Hematopoietic multipotent progenitor cell treated with erythropoietin and hydrocortisone succinate and interleukin-3 and kit ligand, for 15 days (in vitro differentiated cells): ENCODE data around the gene ENGASE.

Experiments used
- DNase-seq: peaks from one replicate; pipeline ENCODE4 v3.0.0-alpha.2; 2015; ENCODE audit warnings: low spot score

The ENGASE gene

DNA sequence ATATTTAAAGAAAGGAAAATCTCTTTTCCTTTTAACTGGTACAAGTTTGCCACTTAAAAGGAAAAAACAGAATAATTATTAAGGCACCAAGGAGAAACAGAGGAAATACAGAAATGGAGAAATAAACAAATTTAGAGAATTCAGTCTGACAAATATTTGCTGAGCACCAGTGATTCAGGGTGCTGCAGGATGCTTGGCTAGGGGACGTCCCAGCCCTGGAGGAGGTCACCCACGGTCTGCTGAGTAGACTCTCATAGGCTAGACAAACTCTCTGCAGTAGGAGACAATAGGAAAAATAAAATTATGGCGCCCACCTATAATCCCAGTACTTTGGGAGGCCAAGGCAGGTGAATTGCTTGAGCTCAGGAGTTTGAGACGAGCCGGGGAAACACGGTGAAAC lies 34.7 kb upstream of the ENGASE start:
- DNase-seq = no peak

DNA sequence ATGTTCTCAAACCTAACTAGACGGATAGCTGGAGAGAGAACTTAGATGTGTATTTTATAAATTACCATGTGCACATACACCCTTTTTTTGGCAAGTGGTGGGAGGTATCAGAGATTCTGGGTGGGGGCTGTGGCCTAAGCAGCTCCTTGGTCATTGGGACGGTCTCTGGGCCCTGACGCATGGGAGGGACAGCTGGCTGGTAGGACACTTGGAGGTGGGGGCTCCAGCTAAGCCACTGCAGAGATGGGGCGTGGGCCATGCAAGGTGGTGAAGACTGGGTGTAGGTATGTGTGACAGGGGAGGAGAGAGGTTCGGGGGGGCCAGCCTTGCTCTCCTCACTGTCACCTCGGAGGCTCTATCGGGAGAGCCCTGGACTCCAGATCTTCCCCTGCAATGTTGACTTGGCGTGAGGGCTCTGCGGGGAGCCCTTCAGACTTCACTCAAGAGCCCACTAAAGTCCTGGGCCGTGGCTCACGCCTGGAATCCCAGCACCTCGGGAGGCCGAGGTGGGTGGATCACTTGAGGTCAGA lies 33.5 kb upstream of the ENGASE start:
- DNase-seq = no peak

DNA sequence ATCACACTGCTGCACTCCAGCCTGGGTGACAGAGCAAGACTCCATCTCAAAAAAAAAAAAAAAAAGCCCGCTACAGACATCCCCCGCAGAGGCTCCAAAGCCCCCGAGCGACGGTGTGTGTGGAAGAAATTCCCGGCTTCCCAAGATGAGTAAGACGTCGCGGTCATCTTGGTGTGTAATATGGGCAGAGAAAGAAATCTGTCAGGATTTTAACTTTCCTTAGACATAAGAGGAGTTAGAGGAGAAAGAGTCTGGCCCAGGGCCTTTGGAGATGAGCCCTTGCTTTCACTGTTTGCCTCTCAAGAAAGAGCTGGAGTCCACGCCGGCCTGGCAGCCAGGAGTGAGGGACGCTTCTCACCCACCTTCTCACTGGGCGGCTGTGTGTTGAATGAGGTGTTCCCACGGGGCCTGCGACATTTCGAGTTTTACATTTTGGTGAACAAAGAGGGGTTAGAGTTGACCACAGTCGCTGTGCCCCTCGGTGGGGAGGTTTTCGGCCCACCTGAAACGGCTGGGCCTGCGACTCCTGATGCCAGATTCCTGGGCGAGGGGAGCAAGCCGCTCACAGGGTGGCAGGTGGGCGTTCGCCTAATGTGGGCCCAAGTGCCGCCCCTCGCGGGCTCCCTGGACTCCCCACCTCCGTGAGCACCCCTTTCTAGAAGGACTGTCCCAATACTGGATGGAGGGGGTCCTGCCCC lies 32.8 kb upstream of the ENGASE start:
- no peak for DNase-seq

DNA sequence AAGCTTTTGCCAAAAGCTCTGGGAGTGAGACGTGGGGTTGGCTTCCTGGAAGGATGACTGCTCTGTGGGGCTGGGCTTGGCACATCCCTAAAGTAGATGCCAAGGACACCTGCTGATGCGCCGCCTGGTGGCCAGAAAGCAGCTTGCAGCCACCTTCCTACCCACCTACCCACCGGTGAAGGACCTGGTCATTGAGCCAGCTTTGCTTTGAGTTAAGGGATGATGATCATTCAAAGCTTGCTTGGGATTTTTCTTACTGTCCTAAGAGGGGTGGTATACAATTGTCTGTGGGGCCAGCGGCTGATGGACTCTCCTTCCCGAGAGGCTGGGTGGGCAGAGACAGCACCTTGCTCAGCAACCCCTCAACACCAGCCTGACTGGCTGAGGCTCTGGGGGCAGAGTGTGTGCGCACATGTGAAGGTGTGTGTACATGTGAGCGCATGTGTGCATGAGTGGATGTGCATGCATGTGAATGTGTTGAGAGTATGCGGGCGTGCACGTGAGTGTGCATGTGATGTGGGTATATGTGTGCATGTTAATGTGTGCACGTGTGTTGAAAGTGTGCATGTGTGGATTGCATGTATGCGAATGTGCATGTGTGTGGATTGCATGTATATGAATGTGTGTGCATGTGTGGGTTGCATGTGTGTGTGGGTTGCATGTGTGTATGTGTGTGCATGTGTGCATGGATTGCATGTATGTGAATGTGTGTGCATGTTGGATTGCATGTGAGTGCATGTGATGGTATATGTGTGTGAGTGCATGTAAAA lies 32.0 kb upstream of the ENGASE start:
- peak; percentile 54 for DNase-seq

DNA sequence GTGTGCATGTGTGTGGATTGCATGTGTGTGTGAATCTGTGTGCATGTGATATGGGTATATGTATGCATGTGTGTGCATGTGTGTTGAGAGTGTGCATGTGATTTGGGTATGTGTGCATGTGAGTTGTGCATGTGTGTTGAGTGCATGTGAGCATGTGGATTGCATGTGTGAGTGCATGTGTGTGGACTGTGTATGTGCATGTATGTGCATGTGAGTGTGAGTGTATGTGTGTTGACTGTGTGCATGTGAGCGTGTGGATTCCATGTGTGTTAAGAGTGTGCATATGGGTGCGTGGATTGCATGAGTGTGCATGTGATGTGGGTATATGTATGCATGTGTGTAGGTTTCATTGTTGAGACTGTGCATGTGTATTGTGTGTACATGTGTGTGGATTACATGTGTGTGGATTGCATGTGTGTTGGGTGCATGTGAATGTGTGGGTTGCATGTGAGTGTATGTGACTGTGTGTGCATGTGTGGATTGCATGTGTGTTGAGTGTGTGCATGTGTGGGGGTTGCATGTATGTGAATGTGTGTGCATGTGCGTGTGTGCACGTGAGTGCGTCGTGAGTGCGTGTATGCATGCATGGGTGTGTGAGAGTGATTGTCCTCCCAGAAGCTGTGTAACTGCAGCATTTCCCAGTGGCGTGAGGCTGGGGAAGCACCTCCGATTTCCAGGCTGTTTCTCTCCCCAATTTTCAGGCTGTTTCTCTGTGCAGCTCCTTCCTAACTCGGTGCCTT lies 31.3 kb upstream of the ENGASE start:
- DNase-seq = no peak

DNA sequence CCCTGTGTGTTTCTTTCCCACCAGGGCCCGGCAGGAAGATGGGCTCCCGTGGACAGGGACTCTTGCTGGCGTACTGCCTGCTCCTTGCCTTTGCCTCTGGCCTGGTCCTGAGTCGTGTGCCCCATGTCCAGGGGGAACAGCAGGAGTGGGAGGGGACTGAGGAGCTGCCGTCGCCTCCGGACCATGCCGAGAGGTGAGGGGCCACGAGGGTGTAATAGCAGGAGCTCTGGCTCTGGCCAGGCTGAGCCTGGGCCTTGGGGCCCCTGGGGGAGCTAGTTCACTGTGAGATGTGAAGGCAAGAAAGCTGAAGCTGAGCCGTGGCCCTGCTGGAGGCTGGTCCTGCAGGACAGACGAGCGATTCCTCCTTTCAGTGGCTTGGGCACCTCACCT lies 30.7 kb upstream of the ENGASE start:
- DNase-seq = no peak

DNA sequence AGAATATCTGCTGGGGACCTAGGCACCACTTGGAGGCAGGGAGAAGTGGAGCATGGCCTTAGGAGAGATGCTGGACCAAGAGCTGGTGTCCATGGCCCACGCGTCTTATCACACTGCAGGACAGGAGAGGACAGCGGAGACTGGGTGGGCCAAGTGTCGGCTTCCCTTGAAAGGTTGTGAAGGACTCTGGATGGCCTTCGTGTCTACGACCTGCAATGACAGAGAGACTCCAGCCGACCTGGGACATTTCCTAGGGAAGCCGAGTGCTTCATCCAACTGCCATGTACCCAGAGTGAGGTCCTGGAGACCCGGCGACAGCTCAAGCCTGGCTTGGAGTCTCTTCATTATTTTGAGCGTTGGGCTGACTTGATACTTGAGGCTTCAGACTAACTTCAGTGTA lies 30.2 kb upstream of the ENGASE start:
- DNase-seq = no peak

DNA sequence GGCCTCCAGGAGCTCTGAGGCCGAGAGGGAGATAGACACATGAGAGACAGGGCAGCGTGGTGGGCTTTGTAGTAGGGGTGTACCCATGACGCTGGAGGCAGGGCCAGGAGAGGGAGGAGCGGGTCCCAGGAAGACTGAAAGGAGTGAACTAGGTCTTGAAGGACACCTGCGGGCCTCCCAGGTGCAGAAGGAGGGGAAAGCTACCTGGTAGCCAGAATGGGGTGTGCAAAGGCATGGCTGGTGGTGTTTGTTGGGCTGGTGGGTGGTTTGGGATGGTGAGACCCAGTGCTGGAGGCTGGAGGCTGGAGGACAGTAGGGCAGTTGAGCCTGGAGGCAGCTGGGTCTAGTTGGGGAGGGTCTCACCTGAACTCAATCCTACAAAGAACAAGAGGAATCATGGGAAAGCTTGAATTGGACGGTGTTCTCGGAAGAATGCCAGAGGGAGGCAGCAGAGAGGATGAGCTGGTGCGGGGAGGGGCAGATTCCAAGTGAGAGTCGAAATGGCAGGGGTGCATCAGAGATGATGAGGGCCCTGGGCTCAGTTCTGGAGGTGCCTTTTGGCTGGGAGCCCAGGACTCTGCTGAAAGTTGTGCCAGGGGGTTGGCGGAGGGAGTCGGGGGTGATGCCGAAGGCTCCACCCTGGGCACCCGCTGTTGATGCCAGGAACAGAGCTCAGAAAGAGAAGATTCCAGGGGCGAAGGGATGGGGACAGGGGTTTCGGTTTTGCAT lies 29.5 kb upstream of the ENGASE start:
- no peak for DNase-seq

DNA sequence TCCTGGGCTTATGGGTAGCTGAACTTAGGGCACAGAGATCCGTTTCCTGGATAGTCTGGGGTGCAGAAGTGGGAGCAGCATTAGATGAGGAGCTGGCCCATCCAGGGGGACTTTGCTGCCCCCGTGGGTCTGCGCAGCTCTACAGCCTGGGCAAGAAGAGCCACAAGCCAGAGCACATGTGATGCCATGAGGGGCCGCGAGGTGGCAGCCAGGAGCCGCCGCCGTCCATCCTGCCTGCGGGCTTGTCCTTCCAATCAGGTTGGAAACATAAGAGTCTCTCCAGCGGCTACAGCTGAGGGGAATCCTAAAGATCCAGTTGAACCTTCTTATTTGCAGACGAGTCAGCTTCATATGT lies 28.8 kb upstream of the ENGASE start:
- DNase-seq = peak; percentile 51

DNA sequence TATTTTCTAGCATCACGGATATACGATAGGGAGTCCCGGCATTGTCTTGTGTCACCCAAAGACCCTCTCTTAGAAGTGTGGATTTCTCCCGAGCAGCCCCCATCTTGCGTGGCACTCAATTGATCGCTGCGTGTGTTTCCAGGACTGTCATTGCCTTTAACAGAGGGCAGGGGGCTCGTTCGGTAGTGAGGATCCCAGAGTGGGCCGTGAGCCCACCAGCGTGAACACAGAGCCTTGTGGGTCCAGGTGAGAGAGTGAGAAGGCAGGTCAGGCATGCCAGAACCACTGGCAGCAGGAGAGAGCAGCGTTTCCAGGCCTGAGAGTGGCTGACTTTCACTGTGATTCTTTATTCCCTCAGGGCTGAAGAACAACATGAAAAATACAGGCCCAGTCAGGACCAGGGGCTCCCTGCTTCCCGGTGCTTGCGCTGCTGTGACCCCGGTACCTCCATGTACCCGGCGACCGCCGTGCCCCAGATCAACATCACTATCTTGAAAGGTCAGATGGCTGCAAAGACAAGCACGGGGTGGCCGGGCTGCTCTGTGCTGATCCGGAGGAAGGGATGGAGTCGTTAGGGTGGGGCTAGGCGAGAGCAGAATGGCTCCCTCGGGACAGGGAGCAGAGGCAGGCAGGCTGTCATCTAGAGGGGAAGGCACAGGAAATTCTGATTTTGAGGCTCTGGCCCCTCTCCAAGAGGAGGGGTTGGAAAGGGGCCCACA lies 28.3 kb upstream of the ENGASE start:
- DNase-seq = no peak

DNA sequence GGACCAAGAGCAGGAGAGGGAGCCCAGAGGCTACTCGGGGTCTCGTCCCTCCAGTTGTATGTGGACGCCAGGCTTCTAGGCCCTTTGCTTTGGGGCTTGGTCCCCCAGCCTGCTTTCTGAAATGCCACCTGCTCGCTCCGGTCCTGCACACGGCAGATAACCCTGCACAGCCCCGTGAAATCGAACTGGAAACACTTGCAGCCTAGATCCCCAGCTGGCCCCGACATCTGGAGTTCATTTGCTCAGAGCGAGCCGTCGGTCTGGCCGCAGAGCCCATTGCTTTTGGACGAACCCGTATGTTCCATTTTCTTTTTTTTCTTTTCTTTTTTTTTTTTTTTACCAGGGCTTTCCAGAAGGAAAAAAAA lies 27.7 kb upstream of the ENGASE start:
- no peak for DNase-seq

DNA sequence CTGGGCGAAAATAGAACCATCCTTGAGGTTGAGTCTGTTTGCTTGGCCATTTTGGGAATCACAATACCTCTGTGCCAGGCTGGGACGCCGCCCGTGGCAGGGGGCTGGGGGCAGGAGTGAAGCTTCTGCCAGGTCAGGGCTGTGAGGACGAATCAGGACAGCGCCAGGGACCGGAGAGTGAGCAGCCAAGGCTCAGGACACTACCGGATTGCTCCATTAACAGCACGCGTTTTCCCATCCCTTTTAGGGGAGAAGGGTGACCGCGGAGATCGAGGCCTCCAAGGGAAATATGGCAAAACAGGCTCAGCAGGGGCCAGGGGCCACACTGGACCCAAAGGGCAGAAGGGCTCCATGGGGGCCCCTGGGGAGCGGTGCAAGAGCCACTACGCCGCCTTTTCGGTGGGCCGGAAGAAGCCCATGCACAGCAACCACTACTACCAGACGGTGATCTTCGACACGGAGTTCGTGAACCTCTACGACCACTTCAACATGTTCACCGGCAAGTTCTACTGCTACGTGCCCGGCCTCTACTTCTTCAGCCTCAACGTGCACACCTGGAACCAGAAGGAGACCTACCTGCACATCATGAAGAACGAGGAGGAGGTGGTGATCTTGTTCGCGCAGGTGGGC lies 27.2 kb upstream of the ENGASE start:
- no peak for DNase-seq

DNA sequence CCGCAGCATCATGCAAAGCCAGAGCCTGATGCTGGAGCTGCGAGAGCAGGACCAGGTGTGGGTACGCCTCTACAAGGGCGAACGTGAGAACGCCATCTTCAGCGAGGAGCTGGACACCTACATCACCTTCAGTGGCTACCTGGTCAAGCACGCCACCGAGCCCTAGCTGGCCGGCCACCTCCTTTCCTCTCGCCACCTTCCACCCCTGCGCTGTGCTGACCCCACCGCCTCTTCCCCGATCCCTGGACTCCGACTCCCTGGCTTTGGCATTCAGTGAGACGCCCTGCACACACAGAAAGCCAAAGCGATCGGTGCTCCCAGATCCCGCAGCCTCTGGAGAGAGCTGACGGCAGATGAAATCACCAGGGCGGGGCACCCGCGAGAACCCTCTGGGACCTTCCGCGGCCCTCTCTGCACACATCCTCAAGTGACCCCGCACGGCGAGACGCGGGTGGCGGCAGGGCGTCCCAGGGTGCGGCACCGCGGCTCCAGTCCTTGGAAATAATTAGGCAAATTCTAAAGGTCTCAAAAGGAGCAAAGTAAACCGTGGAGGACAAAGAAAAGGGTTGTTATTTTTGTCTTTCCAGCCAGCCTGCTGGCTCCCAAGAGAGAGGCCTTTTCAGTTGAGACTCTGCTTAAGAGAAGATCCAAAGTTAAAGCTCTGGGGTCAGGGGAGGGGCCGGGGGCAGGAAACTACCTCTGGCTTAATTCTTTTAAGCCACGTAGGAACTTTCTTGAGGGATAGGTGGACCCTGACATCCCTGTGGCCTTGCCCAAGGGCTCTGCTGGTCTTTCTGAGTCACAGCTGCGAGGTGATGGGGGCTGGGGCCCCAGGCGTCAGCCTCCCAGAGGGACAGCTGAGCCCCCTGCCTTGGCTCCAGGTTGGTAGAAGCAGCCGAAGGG lies 26.4 kb upstream of the ENGASE start:
- DNase-seq = no peak

DNA sequence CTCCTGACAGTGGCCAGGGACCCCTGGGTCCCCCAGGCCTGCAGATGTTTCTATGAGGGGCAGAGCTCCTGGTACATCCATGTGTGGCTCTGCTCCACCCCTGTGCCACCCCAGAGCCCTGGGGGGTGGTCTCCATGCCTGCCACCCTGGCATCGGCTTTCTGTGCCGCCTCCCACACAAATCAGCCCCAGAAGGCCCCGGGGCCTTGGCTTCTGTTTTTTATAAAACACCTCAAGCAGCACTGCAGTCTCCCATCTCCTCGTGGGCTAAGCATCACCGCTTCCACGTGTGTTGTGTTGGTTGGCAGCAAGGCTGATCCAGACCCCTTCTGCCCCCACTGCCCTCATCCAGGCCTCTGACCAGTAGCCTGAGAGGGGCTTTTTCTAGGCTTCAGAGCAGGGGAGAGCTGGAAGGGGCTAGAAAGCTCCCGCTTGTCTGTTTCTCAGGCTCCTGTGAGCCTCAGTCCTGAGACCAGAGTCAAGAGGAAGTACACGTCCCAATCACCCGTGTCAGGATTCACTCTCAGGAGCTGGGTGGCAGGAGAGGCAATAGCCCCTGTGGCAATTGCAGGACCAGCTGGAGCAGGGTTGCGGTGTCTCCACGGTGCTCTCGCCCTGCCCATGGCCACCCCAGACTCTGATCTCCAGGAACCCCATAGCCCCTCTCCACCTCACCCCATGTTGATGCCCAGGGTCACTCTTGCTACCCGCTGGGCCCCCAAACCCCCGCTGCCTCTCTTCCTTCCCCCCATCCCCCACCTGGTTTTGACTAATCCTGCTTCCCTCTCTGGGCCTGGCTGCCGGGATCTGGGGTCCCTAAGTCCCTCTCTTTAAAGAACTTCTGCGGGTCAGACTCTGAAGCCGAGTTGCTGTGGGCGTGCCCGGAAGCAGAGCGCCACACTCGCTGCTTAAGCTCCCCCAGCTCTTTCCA lies 25.5 kb upstream of the ENGASE start:
- DNase-seq = no peak

DNA sequence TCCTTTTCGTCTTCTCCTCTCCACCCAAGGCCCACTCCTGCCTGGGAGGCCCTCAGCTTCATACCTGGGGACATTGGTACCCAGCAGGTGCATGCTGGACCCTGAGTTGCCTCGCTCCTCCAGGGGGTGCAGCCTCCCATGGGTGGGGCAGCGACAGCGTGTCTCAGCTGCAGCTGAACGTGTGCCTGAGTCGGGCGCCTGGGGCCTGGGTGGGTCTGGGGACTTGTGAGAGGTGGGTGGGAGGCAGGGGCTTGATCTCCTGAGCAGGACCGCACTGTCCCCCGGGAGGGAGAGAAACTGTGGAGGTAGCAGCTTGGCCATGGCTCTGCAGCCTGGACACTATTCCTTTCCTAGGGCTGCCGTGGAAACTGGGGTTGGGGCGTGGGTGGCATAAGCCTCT lies 24.8 kb upstream of the ENGASE start:
- no peak for DNase-seq

DNA sequence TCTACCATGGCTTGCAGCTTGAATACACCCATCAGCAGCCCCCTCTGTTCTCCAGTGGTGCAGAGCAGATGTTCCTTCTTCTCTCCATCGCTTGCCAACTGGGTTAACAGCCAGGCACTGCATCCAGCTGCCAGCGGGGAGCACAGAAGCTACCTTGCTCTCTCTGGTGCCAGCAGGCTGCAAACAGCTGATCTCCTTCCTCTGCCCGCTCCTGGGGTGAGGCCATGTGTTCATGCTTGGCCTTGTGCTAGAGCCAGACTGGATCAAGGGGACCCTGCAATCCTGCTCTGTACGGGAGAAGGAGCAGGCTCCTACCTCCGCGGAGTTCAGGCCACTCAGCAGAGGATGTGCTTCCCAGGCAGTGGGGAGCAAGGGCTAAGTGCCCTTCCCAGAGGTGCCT lies 24.1 kb upstream of the ENGASE start:
- DNase-seq = no peak

DNA sequence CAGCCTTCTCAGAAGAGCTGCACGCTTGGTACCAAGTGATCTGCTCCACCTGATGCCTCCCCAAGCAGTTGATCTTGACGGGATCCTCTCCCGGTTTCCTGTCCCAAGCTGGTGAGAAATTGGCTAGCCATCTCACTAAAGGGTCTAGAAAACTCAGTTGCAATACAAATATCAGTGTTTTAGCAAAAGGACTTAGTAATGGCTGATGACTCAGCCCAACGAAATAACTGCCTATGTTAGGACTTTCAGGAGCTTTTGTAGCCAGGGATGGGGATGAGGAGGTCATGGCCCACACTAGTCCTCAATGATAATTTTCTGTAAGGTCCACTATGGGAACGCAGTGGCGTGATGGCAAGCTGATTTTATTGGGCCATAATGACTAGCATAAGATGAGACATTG lies 23.3 kb upstream of the ENGASE start:
- DNase-seq = no peak

DNA sequence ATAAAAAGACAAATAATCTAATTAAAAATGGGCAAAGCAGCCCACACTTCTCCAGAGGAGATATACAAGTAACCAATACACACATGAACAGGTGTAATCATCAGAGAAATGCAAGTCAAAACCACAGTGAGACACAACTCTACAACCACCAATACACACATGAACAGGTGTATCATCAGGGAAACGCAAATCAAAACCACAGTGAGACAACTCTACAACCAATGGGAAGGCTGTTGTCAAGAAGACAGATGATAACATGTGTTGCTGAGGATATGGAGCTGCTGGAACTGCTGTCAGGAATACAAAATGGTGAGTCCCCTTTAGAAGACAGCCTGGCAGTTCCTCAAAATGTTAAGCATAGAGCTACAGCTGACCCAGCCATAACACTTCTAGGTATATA lies 22.5 kb upstream of the ENGASE start:
- DNase-seq = no peak
